Measurements from ENCODE around the gene CD82. TPM values are rescaled to one million over a fixed set of nuclear protein-coding genes. Genes with fewer than 3 reads are reported as not detected.

The CD82 gene
- total and polyA plus RNA-seq, 8 donors: 26.5 to 64.6 (median 32.5) TPM

DNA sequence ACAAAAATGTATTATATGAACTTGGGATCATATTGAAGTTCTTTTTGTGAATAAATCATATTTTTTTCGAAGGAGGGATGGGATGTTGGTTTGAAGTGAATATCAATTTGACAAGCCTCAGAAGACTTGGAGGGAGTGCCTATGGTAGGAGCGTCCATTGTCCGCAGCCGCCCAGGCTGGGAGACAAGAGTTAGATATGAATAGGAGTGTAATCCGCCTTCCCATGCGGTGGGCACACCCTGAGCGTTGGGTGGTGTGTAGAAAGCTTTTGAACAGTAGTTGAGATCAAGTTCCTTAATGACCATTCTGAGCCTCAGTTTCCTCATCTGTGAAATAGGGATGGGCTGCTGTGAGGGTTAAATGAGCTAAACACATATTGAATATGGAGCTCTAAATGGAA is 7.0 kb downstream of the CD82 start:
- Histone ChIP-seq H3K36me3 (no peaks in the 10 kb centered on the region), H3K4me1 (peaks cover 0 to 34% (median 0%) of the 10 kb centered on the region in 3 donors), H3K9me3 (no peaks in the 10 kb centered on the region), H3K27ac (no peak overlapping the region), H3K4me3 (no peak overlapping the region), H3K27me3 (no peaks in the 10 kb centered on the region)
- no peak for TF ChIP-seq CTCF (IDR thresholded peaks at IDR 0.05)
- FAIRE-seq: no peak
- intact Hi-C loops (cut with DNase I): no loop called here
- 96% methylated on average over 7 of the region's 7 CpGs for WGBS, 2 donors
- no peak for ATAC-seq
- peak in 1 of 6 donors; percentile 19 for DNase-seq

GRCh38 chr11:44572884-44573283 is 7.4 kb downstream of the CD82 start:
- Histone ChIP-seq H3K4me1 (peaks cover 0 to 34% (median 0%) of the 10 kb centered on the region in 3 donors), H3K4me3 (no peak overlapping the region), H3K9me3 (no peaks in the 10 kb centered on the region), H3K27ac (no peak overlapping the region), H3K27me3 (no peaks in the 10 kb centered on the region), H3K36me3 (no peaks in the 10 kb centered on the region)
- 52 to 68% methylated on average over 16 of the region's 16 CpGs for WGBS, 2 donors
- FAIRE-seq (no peak), ATAC-seq (peak; percentile 9 to 83 (median 54)), DNase-seq (peak in 4 of 6 donors; percentile 45 to 80 (median 74))
- TF ChIP-seq CTCF (IDR thresholded peaks at IDR 0.05): no peak
- intact Hi-C loops (cut with DNase I): no loop called here

DNA sequence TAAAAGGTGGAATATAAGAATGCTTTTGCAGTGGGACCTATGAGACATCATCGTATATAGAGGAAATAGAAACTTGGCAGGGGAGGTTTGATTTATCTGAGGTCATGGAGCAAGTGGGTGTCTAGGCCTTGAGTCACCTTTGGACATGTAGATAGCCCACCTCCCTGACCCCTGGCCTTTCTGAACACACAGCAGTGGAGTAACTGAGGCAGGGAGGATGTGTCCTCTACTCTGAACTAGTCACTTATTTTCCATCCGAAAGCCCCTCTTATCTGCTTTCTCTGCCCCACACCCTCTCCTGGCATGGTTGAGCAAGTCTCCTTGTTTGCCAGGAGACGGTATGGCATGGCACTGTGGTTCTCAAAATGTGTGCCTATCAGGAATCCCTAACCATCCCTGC is 7.9 kb downstream of the CD82 start:
- peaks cover 0 to 33% (median 0%) of the 10 kb centered on the region in 3 donors for H3K4me1 ChIP-seq
- no peak for FAIRE-seq
- intact Hi-C loops (cut with DNase I): no loop called here
- no peak for DNase-seq
- TF ChIP-seq CTCF (IDR thresholded peaks at IDR 0.05): no peak
- H3K4me3 ChIP-seq: no peak overlapping the region
- H3K27ac ChIP-seq: no peak overlapping the region
- no peaks in the 10 kb centered on the region for H3K9me3 ChIP-seq
- peak; percentile 4 to 27 (median 5) for ATAC-seq
- no peaks in the 10 kb centered on the region for H3K27me3 ChIP-seq
- no peaks in the 10 kb centered on the region for H3K36me3 ChIP-seq
- WGBS, 2 donors: 41 to 50% methylated on average over 3 of the region's 3 CpGs

- TF ChIP-seq CTCF (IDR thresholded peaks at IDR 0.05): no peak
- 62 to 71% methylated on average over 5 of the region's 5 CpGs for WGBS, 2 donors
- FAIRE-seq (no peak), DNase-seq (no peak), ATAC-seq (peak in 3 of 4 donors; percentile 67 to 75 (median 71))
- Histone ChIP-seq H3K27ac (peak overlapping the region in 3 of 4 donors; percentile 8 to 52 (median 22)), H3K36me3 (no peaks in the 10 kb centered on the region), H3K9me3 (no peaks in the 10 kb centered on the region), H3K4me1 (peaks cover 0 to 22% (median 0%) of the 10 kb centered on the region in 3 donors), H3K27me3 (no peaks in the 10 kb centered on the region), H3K4me3 (no peak overlapping the region)
- intact Hi-C loops (cut with DNase I): no loop called here
Measured at GRCh38 chr11:44574610-44575287, 9.3 kb downstream of the CD82 start.

DNA sequence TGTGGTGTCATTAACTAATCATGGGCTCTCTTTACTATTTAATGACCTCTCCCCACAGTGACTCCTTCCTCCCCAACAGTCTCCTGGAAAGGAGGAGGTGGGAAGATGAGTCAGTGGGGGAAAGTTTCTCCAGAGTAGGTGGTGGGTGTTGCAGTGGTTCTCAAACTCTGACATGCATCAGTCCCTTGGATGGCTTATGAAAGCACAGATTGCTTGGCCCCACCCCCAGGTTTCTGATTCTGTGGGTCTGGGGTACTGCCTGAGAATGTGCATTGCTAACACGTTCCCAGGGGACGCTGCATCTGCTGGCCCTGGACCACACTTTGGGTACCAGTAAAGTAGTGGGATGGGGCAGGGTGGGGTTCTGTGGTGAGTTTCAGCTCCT is 9.8 kb downstream of the CD82 start:
- no peaks in the 10 kb centered on the region for H3K9me3 ChIP-seq
- ATAC-seq (no peak), DNase-seq (peak in 1 of 6 donors; percentile 24), FAIRE-seq (no peak)
- no peak for TF ChIP-seq CTCF (IDR thresholded peaks at IDR 0.05)
- 93 to 97% methylated on average over 2 of the region's 2 CpGs for WGBS, 2 donors
- H3K4me1 ChIP-seq: peaks cover 0 to 22% (median 0%) of the 10 kb centered on the region in 3 donors
- no peaks in the 10 kb centered on the region for H3K36me3 ChIP-seq
- no peaks in the 10 kb centered on the region for H3K27me3 ChIP-seq
- H3K4me3 ChIP-seq: no peak overlapping the region
- peak overlapping the region in 2 of 4 donors; percentile 8 to 52 for H3K27ac ChIP-seq
- intact Hi-C loops (cut with DNase I): no loop called here
